Activated CD4-positive, alpha-beta memory T cell treated with anti-CD3 and anti-CD28 coated beads, Interleukin-2, amount 10 ng/mL, durations not matched to agents 7 days and 5 days (primary cell): ENCODE results near the gene DNAI7. TPM values are rescaled to one million over a fixed set of nuclear protein-coding genes. Genes with fewer than 3 reads are reported as not detected.
A peak's percentile ranks its signal among the peaks of the same experiment; 100 is the strongest.

Source experiments
- CTCF ChIA-PET: fragments of 350-600 bp; sonication (Branson Sonifier 250); formaldehyde crosslinking; loops from one replicate; lab custom pipeline; 2021; ENCODE audit warnings: antibody characterized with exemption, inconsistent platforms; lab: Charles Lee
- POLR2A ChIA-PET: fragments of 350-600 bp; sonication (Branson Sonifier 250); formaldehyde crosslinking; loops from one replicate; lab custom pipeline; 2021; ENCODE audit warnings: antibody characterized with exemption; lab: Charles Lee
- DNase-seq: peaks from one replicate; pipeline ENCODE4 v3.0.0-alpha.2; 2020
- H3K27ac Mint-ChIP-seq: one replicate; pipeline ENCODE4 v1.8.0; 2021; ENCODE audit warnings: mild to moderate bottlenecking, mixed read lengths
- H3K27me3 Mint-ChIP-seq: one replicate; pipeline ENCODE4 v1.8.0; 2021; ENCODE audit warnings: mixed read lengths
- H3K36me3 Mint-ChIP-seq: one replicate; pipeline ENCODE4 v1.8.0; 2021; ENCODE audit warnings: low read depth, mixed read lengths
- H3K4me1 Mint-ChIP-seq: one replicate; pipeline ENCODE4 v1.8.0; 2021; ENCODE audit warnings: mixed read lengths
- H3K4me3 Mint-ChIP-seq: one replicate; pipeline ENCODE4 v1.8.0; 2021; ENCODE audit warnings: mild to moderate bottlenecking, mixed read lengths
- H3K9me3 Mint-ChIP-seq: one replicate; pipeline ENCODE4 v1.8.0; 2021; ENCODE audit warnings: mixed read lengths
- total RNA-seq, 2 experiments: library from RNA; stranded (reverse); gene quantifications; one replicate each; pipeline ENCODE4 v1.2.3, GENCODE V29; 2021

DNAI7 gene
- total RNA-seq, 2 experiments from 2014 or later = not detected

DNA sequence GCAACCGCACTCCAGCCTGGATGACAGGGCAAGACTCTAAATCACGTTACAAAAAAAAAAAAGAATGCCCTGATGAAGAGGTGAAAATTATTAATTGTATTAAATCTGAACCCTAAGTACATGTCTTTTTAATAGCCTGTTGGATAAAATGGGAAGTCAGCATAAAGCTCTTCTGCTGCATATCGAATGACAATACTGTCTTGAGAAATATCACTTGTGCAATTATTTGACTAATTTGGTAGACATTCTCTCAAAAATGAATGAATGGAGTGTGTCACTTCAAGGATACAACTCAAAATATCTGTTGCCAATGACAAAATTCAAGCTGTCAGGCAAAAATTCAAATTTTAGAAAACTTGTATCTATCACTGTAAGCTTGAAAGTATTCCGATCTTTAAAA lies 38.9 kb downstream of the DNAI7 start:
- Mint-ChIP-seq H3K4me1 (peaks cover 9% of the 10 kb centered on the region), H3K27ac (no peak overlapping the region), H3K4me3 (no peak overlapping the region), H3K36me3 (no peaks in the 10 kb centered on the region), H3K27me3 (peaks cover 5% of the 10 kb centered on the region), H3K9me3 (no peaks in the 10 kb centered on the region)
- no peak for DNase-seq
- ChIA-PET POLR2A (no interaction called here), CTCF (interaction anchor here (0.7 to 1.8 kb wide), 4 partner anchors 35 to 164 kb away, joined by 3 to 7 read pairs (median 5); no protein-coding TSS in a partner anchor)

DNA sequence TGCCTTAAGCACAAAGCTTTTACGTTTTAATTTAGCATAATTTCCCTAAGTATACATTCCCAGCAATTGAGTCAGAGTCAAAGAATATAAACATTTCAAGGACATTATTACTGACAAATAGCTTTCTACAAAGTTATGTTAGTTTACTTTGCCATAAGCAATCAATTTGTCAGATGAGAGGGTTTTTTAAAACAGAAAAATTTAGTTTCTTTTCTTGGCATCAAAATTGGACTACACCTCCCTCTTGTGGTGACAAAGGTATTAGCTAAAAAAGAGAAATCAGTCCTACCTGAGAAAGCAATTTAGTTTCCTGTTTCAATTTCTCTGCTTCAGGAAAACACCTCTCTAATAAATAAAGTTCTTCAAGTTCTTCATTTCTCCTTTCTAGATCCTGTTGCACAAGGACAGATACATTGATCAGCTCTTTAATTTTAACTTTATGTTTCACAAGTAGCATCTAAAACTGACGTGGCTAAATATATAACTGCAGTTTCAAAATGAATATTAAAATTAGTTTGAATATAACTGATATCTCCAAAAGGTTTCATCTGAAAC lies 39.9 kb downstream of the DNAI7 start:
- Mint-ChIP-seq H3K9me3 (no peaks in the 10 kb centered on the region), H3K36me3 (no peaks in the 10 kb centered on the region), H3K4me1 (peaks cover 9% of the 10 kb centered on the region), H3K27ac (no peak overlapping the region), H3K4me3 (peak overlapping the region; percentile 36), H3K27me3 (peaks cover 1% of the 10 kb centered on the region)
- DNase-seq = no peak
- CTCF ChIA-PET = interaction anchor here (0.7 to 2.6 kb wide), 19 partner anchors 9 to 282 kb away, joined by 3 to 16 read pairs (median 4); a partner anchor contains a TSS
- POLR2A ChIA-PET = interaction anchor here (0.7 to 1.5 kb wide), 4 partner anchors 102 to 232 kb away, joined by 3 to 6 read pairs (median 4); a partner anchor contains a TSS

DNA sequence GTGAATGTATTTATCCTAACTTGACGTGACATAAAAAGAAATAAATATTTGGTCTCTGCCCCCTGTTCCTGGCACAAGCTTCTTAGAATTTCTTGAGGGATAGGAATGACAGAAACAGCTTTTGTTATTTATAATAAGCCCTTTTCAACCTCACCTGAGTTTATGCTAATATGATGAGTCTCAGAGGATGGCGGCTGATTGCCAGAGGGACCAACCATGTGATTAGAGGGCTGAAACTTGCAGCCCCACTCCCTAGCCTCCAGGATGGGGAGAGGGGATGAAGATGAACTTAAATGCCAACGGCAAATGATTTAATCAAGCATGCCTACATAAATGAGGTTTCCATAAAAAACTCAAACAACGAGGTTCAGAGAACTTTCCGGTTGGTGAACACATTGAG lies 42.9 kb downstream of the DNAI7 start:
- no peak overlapping the region for H3K4me3 Mint-ChIP-seq
- no peak overlapping the region for H3K27ac Mint-ChIP-seq
- no peaks in the 10 kb centered on the region for H3K36me3 Mint-ChIP-seq
- DNase-seq = no peak
- peaks cover 1% of the 10 kb centered on the region for H3K27me3 Mint-ChIP-seq
- ChIA-PET POLR2A (no interaction called here), CTCF (interaction anchor here (0.8 to 1.5 kb wide), 2 partner anchors 17 to 161 kb away, joined by 3 read pairs; no protein-coding TSS in a partner anchor)
- H3K4me1 Mint-ChIP-seq = peaks cover 9% of the 10 kb centered on the region
- H3K9me3 Mint-ChIP-seq = no peaks in the 10 kb centered on the region

DNA sequence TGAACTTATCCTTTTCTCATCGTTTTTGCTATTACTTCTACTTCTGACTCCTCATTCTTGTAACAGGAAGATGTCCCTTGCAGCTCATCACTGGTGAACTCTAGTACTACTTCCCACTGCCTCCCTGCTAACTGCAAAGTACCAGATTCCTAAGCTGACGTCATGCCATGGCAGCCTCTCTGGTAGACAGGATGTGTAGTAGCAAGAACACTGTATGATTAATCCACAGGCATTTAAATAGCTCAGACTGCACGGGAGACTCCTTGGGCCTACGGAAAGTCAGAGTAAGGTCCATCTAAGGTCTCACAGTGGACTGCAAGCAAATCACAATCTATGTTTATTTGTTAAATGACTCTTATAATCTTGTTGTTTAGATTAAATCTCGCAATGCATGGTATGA lies 43.5 kb downstream of the DNAI7 start:
- H3K27ac Mint-ChIP-seq = no peak overlapping the region
- no peaks in the 10 kb centered on the region for H3K36me3 Mint-ChIP-seq
- peaks cover 1% of the 10 kb centered on the region for H3K27me3 Mint-ChIP-seq
- CTCF ChIA-PET = interaction anchor here (1.5 kb wide), 1 partner anchor 16 kb away, joined by 3 read pairs; no protein-coding TSS in a partner anchor
- DNase-seq = no peak
- H3K9me3 Mint-ChIP-seq = no peaks in the 10 kb centered on the region
- POLR2A ChIA-PET = no interaction called here
- H3K4me3 Mint-ChIP-seq = no peak overlapping the region
- H3K4me1 Mint-ChIP-seq = peaks cover 9% of the 10 kb centered on the region

DNA sequence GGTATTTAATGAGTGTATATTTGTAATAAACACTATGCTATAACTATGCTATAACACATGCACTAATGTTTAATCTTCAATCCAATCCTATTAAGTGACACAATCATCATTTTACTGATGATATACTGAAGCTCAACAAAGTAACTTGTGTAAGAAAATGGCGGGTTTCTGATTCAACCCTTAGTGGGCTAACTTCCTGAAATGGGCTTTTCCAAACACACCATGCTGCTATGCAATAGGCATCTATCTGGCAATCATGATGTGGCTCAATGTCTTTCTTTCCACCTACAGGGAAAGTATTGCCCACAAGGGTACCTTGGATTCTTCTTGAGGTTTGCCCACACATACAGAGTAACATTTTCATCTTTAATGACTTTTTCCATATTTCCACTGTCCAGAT lies 48.3 kb downstream of the DNAI7 start:
- Mint-ChIP-seq H3K27me3 (peaks cover 8% of the 10 kb centered on the region), H3K9me3 (no peaks in the 10 kb centered on the region), H3K36me3 (no peaks in the 10 kb centered on the region), H3K4me1 (no peaks in the 10 kb centered on the region), H3K27ac (no peak overlapping the region), H3K4me3 (no peak overlapping the region)
- DNase-seq = no peak
- ChIA-PET POLR2A (no interaction called here), CTCF (interaction anchor here (1.0 kb wide), 1 partner anchor 8 kb away, joined by 3 read pairs; no protein-coding TSS in a partner anchor)

DNA sequence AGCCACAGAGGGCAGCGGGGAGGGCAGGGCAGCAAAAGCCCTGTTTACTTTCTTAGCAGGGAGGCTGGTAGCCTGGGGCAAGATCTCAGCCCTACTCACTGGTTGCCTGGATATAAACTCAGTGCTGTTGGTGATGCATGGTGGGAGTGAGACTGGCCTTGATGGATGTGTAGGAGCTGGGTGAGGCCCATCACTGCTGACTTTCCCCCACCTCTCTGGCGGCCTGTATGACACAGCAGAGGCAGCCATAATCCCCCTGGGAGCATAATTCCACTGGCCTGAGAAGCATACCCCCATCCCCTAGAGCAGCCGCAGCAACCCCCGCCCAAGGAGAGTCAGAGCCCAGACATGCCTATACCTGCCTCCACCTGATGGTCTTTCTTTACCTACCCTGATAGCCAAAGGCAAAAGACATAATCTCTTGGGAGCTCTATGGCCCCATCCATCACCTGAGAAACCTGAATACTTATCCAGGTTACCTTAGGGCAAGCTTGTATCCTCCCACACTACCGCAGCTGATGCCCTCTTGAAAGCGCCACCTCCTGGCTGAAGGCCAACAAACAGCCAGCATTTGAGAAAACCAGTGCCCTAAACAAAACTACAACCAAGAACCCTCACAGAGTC lies 59.3 kb downstream of the DNAI7 start:
- DNase-seq = peak; percentile 29
- CTCF ChIA-PET = interaction anchor here (0.6 to 1.1 kb wide), 4 partner anchors 16 to 121 kb away, joined by 3 to 5 read pairs (median 3); no protein-coding TSS in a partner anchor
- H3K27me3 Mint-ChIP-seq = peaks cover 12% of the 10 kb centered on the region
- POLR2A ChIA-PET = no interaction called here
- H3K27ac Mint-ChIP-seq = no peak overlapping the region
- H3K4me3 Mint-ChIP-seq = no peak overlapping the region
- H3K4me1 Mint-ChIP-seq = no peaks in the 10 kb centered on the region
- H3K36me3 Mint-ChIP-seq = no peaks in the 10 kb centered on the region
- H3K9me3 Mint-ChIP-seq = no peaks in the 10 kb centered on the region

DNA sequence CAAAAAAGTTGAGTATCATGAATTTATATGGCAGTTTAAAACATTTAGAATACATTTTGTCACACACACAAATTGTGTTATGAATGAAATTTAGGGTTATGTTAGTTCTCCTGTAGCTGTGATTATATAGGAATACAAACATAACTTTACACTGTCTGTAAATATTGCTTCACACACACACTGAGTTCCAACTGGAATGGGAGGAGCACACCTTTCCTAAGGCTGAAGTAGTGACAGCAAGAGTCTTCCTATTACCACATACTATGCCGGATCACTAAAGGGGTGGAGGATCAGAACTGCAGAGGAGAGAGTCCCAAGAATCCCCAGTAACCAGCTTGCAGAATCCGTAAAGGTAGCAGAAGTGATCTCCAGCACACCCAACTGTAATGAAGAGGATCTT lies 63.7 kb downstream of the DNAI7 start:
- H3K27me3 Mint-ChIP-seq = peaks cover 4% of the 10 kb centered on the region
- no peak overlapping the region for H3K4me3 Mint-ChIP-seq
- H3K4me1 Mint-ChIP-seq = no peaks in the 10 kb centered on the region
- H3K27ac Mint-ChIP-seq = no peak overlapping the region
- CTCF ChIA-PET = interaction anchor here (1.3 to 1.9 kb wide), 3 partner anchors 24 to 174 kb away, joined by 3 to 11 read pairs (median 7); no protein-coding TSS in a partner anchor
- POLR2A ChIA-PET = no interaction called here
- H3K9me3 Mint-ChIP-seq = no peaks in the 10 kb centered on the region
- H3K36me3 Mint-ChIP-seq = no peaks in the 10 kb centered on the region
- no peak for DNase-seq

DNA sequence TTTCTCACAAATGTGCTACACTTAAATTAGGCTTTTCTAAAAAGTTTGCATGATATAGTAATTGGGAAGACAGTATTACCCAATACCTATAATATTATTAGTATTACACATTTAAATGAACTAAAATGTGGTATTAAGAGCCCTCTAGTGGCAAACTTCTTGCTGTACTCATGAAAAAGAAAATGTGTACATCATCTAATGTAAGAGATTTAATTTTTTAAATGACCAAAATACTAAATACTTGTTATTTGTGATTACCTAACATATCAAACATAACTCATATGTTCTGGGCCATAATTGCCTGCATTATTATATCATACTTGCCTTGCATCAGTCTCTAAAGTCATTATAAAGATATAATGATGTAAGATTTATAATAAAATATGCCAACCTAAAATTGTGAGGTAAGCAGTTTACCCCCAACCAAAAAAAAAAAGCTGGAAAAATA lies 64.2 kb downstream of the DNAI7 start:
- ChIA-PET CTCF (interaction anchor here (1.3 to 1.9 kb wide), 3 partner anchors 24 to 174 kb away, joined by 3 to 11 read pairs (median 7); no protein-coding TSS in a partner anchor), POLR2A (no interaction called here)
- Mint-ChIP-seq H3K27ac (no peak overlapping the region), H3K9me3 (no peaks in the 10 kb centered on the region), H3K36me3 (no peaks in the 10 kb centered on the region), H3K4me1 (no peaks in the 10 kb centered on the region), H3K27me3 (peaks cover 4% of the 10 kb centered on the region), H3K4me3 (no peak overlapping the region)
- DNase-seq = no peak

DNA sequence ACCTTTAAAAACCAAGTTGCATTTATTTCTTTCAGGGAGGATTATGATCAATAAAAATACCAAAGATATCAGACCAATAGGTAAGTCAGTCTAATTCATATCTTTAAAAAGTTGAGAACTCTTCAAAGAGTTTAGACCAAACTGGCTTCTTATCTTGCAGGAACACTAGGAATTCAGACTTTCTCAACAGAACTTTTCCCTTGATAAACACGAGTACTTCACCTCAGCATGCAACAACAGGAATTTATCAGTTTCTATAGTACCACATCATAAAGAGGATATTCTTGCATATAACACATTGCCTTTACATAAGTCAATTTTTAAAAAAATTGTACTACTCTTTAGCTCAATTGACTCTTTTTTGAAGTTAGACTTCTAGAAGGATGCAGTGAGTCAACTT lies 68.2 kb downstream of the DNAI7 start:
- no peaks in the 10 kb centered on the region for H3K36me3 Mint-ChIP-seq
- POLR2A ChIA-PET = interaction anchor here (1.6 kb wide), 1 partner anchor 75 kb away, joined by 3 read pairs; no protein-coding TSS in a partner anchor
- H3K4me1 Mint-ChIP-seq = no peaks in the 10 kb centered on the region
- CTCF ChIA-PET = interaction anchor here (1.2 kb wide), 1 partner anchor 136 kb away, joined by 3 read pairs; no protein-coding TSS in a partner anchor
- no peaks in the 10 kb centered on the region for H3K9me3 Mint-ChIP-seq
- no peak overlapping the region for H3K4me3 Mint-ChIP-seq
- peaks cover 2% of the 10 kb centered on the region for H3K27me3 Mint-ChIP-seq
- no peak overlapping the region for H3K27ac Mint-ChIP-seq
- no peak for DNase-seq

DNA sequence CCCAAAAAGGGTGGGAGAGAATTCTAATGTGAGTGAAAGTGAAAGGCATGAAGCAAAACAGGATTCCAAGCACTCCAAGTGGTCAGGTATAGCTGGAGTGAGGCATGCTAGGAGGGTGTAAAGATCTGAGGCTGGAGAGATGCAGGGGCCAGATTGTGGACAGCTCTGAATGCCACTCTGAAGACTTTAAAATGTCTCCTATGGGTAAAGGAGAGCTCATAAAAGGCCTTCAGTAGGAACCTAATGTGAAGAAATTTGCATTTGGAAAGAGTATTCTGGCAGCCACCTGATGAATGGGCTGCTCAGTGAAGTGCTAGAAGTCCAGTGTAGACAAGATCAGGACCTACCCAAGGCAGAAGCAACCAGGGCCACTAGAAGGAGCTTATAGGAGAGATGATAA lies 68.9 kb downstream of the DNAI7 start:
- Mint-ChIP-seq H3K9me3 (no peaks in the 10 kb centered on the region), H3K36me3 (no peaks in the 10 kb centered on the region), H3K4me3 (no peak overlapping the region), H3K27me3 (peaks cover 2% of the 10 kb centered on the region), H3K4me1 (no peaks in the 10 kb centered on the region), H3K27ac (no peak overlapping the region)
- DNase-seq = no peak
- ChIA-PET CTCF (no interaction called here), POLR2A (interaction anchor here (1.6 kb wide), 1 partner anchor 75 kb away, joined by 3 read pairs; no protein-coding TSS in a partner anchor)

DNA sequence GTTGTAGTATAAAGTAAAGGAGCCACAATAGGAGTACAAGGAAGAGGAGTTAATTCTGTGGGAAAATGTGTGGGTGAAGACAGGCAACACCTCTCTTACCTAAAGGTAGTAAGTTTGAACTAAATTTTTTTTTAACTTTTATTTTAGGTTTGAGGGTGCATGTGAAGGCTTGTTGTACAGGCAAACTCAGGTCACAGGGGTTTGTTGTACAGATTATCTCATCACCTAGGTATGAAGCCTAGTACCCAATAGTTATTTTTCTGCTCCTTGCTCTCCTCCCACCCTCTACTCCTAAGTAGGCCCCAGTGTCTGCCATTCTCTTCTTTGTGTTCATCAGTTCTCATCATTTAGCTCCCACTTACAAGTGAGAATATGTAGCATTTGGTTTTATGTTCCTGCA lies 70.5 kb downstream of the DNAI7 start:
- H3K27ac Mint-ChIP-seq = no peak overlapping the region
- peaks cover 2% of the 10 kb centered on the region for H3K27me3 Mint-ChIP-seq
- H3K4me3 Mint-ChIP-seq = no peak overlapping the region
- no peaks in the 10 kb centered on the region for H3K9me3 Mint-ChIP-seq
- ChIA-PET CTCF (interaction anchor here (1.5 kb wide), 1 partner anchor 132 kb away, joined by 6 read pairs; no protein-coding TSS in a partner anchor), POLR2A (no interaction called here)
- H3K36me3 Mint-ChIP-seq = no peaks in the 10 kb centered on the region
- H3K4me1 Mint-ChIP-seq = no peaks in the 10 kb centered on the region
- DNase-seq = no peak

DNA sequence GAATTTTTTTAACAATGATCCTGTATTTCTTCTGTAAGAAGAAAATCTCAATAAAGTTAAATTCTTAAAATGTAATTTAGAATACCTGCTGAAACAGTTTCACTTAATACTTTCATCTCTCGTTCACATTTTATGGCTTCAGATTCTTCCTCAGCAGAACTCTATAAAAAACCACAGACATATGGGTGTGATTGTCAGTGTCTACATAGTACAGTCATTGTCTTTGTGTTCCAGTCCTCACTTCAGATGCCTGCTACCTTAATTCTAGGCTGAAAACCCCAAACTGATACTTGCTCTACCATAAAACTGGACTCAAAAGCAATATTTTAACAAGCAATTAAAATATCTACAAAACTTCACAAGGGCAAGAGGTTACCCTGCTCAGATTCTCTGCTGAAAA lies 71.8 kb downstream of the DNAI7 start:
- no peaks in the 10 kb centered on the region for H3K9me3 Mint-ChIP-seq
- ChIA-PET POLR2A (no interaction called here), CTCF (interaction anchor here (1.5 kb wide), 1 partner anchor 130 kb away, joined by 6 read pairs; no protein-coding TSS in a partner anchor)
- DNase-seq = no peak
- no peak overlapping the region for H3K4me3 Mint-ChIP-seq
- H3K36me3 Mint-ChIP-seq = no peaks in the 10 kb centered on the region
- H3K4me1 Mint-ChIP-seq = no peaks in the 10 kb centered on the region
- H3K27ac Mint-ChIP-seq = no peak overlapping the region
- H3K27me3 Mint-ChIP-seq = no peaks in the 10 kb centered on the region

DNA sequence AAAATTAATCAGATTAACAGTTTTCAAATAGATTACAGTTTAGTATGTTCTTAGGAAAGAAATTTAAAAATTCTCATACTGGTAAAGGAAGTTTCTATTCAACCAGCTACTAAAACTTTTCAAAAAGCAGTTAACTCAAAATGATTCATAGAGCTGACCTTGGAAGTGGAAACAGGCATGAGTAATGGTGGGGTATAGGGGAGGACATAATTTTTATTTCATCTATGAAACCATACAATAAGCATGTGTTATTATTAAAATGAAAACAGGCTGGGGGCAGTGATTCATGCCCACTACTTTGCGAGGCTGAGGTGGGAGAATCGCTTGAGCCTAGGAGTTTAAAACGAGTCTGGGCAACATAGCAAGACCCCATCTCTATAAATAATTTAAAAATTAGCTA lies 73.0 kb downstream of the DNAI7 start:
- ChIA-PET CTCF (interaction anchor here (1.0 kb wide), 1 partner anchor 33 kb away, joined by 4 read pairs; no protein-coding TSS in a partner anchor), POLR2A (no interaction called here)
- H3K27me3 Mint-ChIP-seq = no peaks in the 10 kb centered on the region
- H3K4me3 Mint-ChIP-seq = no peak overlapping the region
- no peak for DNase-seq
- H3K36me3 Mint-ChIP-seq = no peaks in the 10 kb centered on the region
- H3K9me3 Mint-ChIP-seq = no peaks in the 10 kb centered on the region
- no peaks in the 10 kb centered on the region for H3K4me1 Mint-ChIP-seq
- H3K27ac Mint-ChIP-seq = no peak overlapping the region
